Smooth muscle cell (in vitro differentiated cells): ENCODE measurements around the gene BAD. TPM values are rescaled to one million over a fixed set of nuclear protein-coding genes. Genes with fewer than 3 reads are reported as not detected.

ENCODE experiments used
- DNase-seq: peaks from one replicate; lab custom pipeline; 2025; ENCODE audit not compliant: unreplicated experiment; lab: John Stamatoyannopoulos, UW
- H2AFZ ChIP-seq: fragments of 200-600 bp; sonication (generic); 2 replicates; pipeline ENCODE4 v1.6.0; 2016; ENCODE audit warnings: antibody characterized with exemption, low read depth, mild to moderate bottlenecking
- H3F3A ChIP-seq: fragments of 200-600 bp; sonication (generic); 2 replicates; pipeline ENCODE4 v1.6.0; 2017; ENCODE audit warnings: antibody characterized with exemption, low read depth
- H3K27ac ChIP-seq: fragments of 200-600 bp; sonication (generic); 2 replicates; pipeline ENCODE4 v1.5.1; 2016; ENCODE audit warnings: low read depth, mild to moderate bottlenecking
- H3K27me3 ChIP-seq: fragments of 200-600 bp; sonication (generic); 2 replicates; pipeline ENCODE4 v1.6.1; 2016; ENCODE audit warnings: low read depth, mild to moderate bottlenecking
- H3K36me3 ChIP-seq: fragments of 200-600 bp; sonication (generic); 2 replicates; pipeline ENCODE4 v1.5.1; 2016; ENCODE audit warnings: low read depth
- H3K4me1 ChIP-seq: fragments of 200-600 bp; sonication (generic); 2 replicates; pipeline ENCODE4 v1.5.1; 2016; ENCODE audit warnings: low read depth
- H3K4me2 ChIP-seq: fragments of 200-600 bp; sonication (generic); 2 replicates; pipeline ENCODE4 v1.6.0; 2016; ENCODE audit warnings: mild to moderate bottlenecking
- H3K4me3 ChIP-seq: fragments of 200-600 bp; sonication (generic); 2 replicates; pipeline ENCODE4 v1.5.1; 2016; ENCODE audit warnings: mild to moderate bottlenecking
- H3K79me2 ChIP-seq: fragments of 200-600 bp; sonication (generic); 2 replicates; pipeline ENCODE4 v1.6.0; 2016; ENCODE audit warnings: low read depth, mild to moderate bottlenecking
- H3K9ac ChIP-seq: fragments of 200-600 bp; sonication (generic); 2 replicates; pipeline ENCODE4 v1.6.0; 2016; ENCODE audit warnings: low read depth
- H3K9me3 ChIP-seq: fragments of 200-600 bp; sonication (generic); replicated peaks from 2 replicates; pipeline ENCODE4 v1.5.1; 2016; ENCODE audit warnings: low read depth
- H4K20me1 ChIP-seq: fragments of 200-600 bp; sonication (generic); 2 replicates; pipeline ENCODE4 v1.6.0; 2016; ENCODE audit warnings: low read depth
- WGBS: methylation state at CpG from one replicate; pipeline ENCODE4 v1.1.7; 2016; ENCODE audit warnings: low lambda C conversion rate; 5-methylcytosine and 5-hydroxymethylcytosine counted together
- polyA plus RNA-seq: library from polyadenylated mRNA; unstranded; fragments of >200 nt; fragmentation: Nextera tagmentation; extraction: Ambion mirVana; gene quantifications from 2 replicates; pipeline ENCODE4 v1.2.1, GENCODE V29; 2016
- total RNA-seq: library from RNA; depleted of rRNA; stranded (reverse); fragments of >200 nt; gene quantifications from 2 replicates; pipeline ENCODE4 v1.2.3, GENCODE V29; 2014
- TF ChIP-seq, protein P1 (sequence below): fragments of 200-600 bp; sonication (generic); IDR thresholded peaks from 2 replicates; pipeline ENCODE4 v1.5.1; 2017; ENCODE audit warnings: borderline replicate concordance, mild to moderate bottlenecking, antibody characterized with exemption; ENCODE audit not compliant: insufficient read depth, poor library complexity, severe bottlenecking

The BAD gene
- total and polyA plus RNA-seq, 2 experiments from 2014 or later: 65.8 to 117 TPM

DNA sequence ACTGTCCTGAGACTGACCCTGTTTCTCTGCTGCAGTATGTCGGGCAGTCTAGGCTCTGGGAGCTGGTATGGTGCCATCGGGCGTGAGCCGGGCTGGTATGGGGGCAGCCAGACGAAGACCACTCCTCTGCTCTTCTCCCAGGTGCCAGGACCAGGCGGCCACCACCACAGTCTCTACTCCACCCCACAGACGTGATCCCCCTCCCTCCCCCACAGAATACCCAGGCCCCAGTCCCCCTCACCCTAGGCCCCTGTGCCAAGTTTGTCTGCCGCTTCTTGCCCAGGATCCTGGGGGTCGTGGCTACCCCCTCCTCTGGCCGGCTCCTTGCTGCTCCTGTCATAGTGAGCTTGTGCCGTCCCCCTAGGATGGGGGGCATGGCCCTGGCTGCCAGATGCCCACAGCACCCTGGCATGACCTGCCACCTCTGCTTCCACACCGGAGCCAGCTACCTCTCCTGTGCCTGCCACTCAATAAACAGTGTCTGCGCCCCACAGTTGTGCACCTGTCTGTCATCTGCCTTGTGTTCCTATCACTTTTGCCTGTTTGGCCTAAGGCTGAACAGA lies 4.6 kb upstream of the BAD start:
- TF ChIP-seq, protein P1, sequence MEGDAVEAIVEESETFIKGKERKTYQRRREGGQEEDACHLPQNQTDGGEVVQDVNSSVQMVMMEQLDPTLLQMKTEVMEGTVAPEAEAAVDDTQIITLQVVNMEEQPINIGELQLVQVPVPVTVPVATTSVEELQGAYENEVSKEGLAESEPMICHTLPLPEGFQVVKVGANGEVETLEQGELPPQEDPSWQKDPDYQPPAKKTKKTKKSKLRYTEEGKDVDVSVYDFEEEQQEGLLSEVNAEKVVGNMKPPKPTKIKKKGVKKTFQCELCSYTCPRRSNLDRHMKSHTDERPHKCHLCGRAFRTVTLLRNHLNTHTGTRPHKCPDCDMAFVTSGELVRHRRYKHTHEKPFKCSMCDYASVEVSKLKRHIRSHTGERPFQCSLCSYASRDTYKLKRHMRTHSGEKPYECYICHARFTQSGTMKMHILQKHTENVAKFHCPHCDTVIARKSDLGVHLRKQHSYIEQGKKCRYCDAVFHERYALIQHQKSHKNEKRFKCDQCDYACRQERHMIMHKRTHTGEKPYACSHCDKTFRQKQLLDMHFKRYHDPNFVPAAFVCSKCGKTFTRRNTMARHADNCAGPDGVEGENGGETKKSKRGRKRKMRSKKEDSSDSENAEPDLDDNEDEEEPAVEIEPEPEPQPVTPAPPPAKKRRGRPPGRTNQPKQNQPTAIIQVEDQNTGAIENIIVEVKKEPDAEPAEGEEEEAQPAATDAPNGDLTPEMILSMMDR: no peak
- H3K4me3 ChIP-seq: no peak overlapping the region
- 95% methylated on average over 10 of the region's 13 CpGs for WGBS

DNA sequence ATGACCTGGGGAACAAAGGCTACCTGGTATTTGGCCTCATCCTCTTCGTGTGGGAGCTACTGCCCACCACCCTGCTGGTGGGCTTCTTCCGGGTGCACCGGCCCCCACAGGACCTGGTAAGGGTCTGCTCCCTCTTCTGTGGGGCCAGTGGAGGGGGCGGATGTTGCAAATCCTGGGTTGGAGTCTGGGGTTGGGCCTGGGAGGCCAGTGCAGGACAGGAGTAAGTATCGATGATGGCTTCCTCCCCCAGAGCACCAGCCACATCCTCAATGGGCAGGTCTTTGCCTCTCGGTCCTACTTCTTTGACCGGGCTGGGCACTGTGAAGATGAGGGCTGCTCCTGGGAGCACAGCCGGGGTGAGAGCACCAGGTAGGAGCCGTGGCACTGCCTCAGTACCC lies 3.9 kb upstream of the BAD start:
- no peak overlapping the region for H3K9ac ChIP-seq

More for the DNA sequence above, 4.6 kb upstream of the BAD start:
- Histone ChIP-seq H3K4me1 (peaks cover 9% of the 10 kb centered on the region), H3F3A (no peaks in the 10 kb centered on the region), H3K27me3 (peaks cover 46% of the 10 kb centered on the region), H3K27ac (no peak overlapping the region), H2AFZ (no peak overlapping the region), H3K4me2 (no peak overlapping the region), H3K9ac (no peak overlapping the region), H3K36me3 (no peaks in the 10 kb centered on the region), H3K79me2 (peaks cover 2% of the 10 kb centered on the region), H3K9me3 (no peaks in the 10 kb centered on the region), H4K20me1 (peaks cover 20% of the 10 kb centered on the region)
- no peak for DNase-seq

DNA sequence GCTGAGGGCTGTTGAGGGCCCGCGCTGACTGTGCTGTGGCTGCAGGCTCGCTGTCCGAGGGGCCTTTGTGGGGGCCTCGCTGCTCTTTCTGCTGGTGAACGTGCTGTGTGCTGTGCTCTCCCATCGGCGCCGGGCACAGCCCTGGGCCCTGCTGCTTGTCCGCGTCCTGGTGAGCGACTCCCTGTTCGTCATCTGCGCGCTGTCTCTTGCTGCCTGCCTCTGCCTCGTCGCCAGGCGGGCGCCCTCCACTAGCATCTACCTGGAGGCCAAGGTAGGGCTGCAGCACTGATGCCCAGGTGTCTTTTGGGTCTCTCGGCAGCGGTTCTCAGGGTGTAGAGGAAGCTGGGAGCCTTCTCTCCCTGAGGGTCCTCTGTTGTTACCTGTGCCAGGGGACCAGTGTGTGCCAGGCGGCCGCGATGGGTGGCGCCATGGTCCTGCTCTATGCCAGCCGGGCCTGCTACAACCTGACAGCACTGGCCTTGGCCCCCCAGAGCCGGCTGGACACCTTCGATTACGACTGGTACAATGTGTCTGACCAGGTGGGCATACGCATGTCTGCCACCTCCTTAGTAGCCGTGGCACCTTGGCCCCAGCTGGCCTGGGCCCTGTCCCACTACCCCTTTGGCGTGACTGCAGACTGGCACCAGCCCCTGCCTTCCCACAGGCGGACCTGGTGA lies 3.3 kb upstream of the BAD start:
- Histone ChIP-seq H3K27me3 (peaks cover 33% of the 10 kb centered on the region), H3K9ac (no peak overlapping the region), H3K36me3 (no peaks in the 10 kb centered on the region), H3K4me1 (peaks cover 16% of the 10 kb centered on the region), H3K4me2 (no peak overlapping the region), H3F3A (no peaks in the 10 kb centered on the region), H3K9me3 (no peaks in the 10 kb centered on the region), H3K4me3 (no peak overlapping the region), H4K20me1 (peaks cover 17% of the 10 kb centered on the region), H3K79me2 (peaks cover 15% of the 10 kb centered on the region), H2AFZ (no peak overlapping the region), H3K27ac (no peak overlapping the region)
- no peak for DNase-seq
- WGBS: 96% methylated on average over 33 of the region's 33 CpGs
- TF ChIP-seq, protein P1: no peak

More for the DNA sequence above, 3.9 kb upstream of the BAD start:
- H3K27me3 ChIP-seq: peaks cover 38% of the 10 kb centered on the region
- TF ChIP-seq, protein P1: no peak
- no peak for DNase-seq
- no peak overlapping the region for H3K4me3 ChIP-seq
- no peaks in the 10 kb centered on the region for H3K9me3 ChIP-seq
- no peaks in the 10 kb centered on the region for H3K36me3 ChIP-seq
- H3K4me2 ChIP-seq: no peak overlapping the region
- H2AFZ ChIP-seq: no peak overlapping the region
- peaks cover 20% of the 10 kb centered on the region for H4K20me1 ChIP-seq
- peaks cover 16% of the 10 kb centered on the region for H3K4me1 ChIP-seq
- peaks cover 9% of the 10 kb centered on the region for H3K79me2 ChIP-seq
- H3K27ac ChIP-seq: no peak overlapping the region
- WGBS: 96% methylated on average over 9 of the region's 9 CpGs
- H3F3A ChIP-seq: no peaks in the 10 kb centered on the region

DNA sequence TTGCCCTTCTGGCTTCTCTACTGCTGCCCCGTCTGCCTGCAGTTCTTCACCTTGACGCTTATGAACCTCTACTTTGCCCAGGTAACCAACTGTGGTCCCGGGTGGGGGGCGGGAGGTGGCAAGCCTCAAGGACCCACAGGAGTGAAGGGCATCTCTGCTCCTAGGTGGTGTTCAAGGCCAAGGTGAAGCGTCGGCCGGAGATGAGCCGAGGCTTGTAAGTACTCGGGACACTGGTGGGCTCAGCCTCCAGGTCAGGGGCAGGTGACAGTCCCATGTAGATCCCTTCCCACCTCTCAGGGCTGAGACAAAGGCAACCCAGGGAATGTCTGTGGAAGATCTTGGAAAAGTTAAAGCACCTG lies 2.3 kb upstream of the BAD start:
- Histone ChIP-seq H3K27me3 (peaks cover 23% of the 10 kb centered on the region), H3K4me3 (no peak overlapping the region), H3K4me2 (peak overlapping the region; percentile 91), H2AFZ (no peak overlapping the region), H3K36me3 (no peaks in the 10 kb centered on the region), H3K9me3 (no peaks in the 10 kb centered on the region), H3K27ac (no peak overlapping the region), H4K20me1 (peaks cover 10% of the 10 kb centered on the region), H3F3A (no peaks in the 10 kb centered on the region), H3K79me2 (peaks cover 15% of the 10 kb centered on the region), H3K9ac (no peak overlapping the region), H3K4me1 (peaks cover 11% of the 10 kb centered on the region)
- TF ChIP-seq, protein P1: no peak
- DNase-seq: no peak
- WGBS: 96% methylated on average over 9 of the region's 9 CpGs
